SK-MEL-5 (cell line): ENCODE data around the gene UNC13B. TPM values are rescaled to one million over a fixed set of nuclear protein-coding genes. Genes with fewer than 3 reads are reported as not detected.
"Not testable (repeated sequence)": the region's sequence is repeated elsewhere in the genome, so short reads cannot be mapped to it uniquely, and the experiment has no call there.

Source experiments
- DNase-seq: peaks from one replicate; pipeline ENCODE4 v3.0.0-alpha.2; 2016; ENCODE audit warnings: low read depth, low spot score
- in situ Hi-C: cut with HindIII; loops from 2 replicates; pipeline ENCODE4 v1.10.0; 2016; ENCODE audit warnings: low sequenced_read_pairs, high pct_unique_total_duplicates, low pct_unique_long_range_greater_than_20kb
- total RNA-seq: library from RNA; depleted of rRNA; stranded (reverse); fragments of >200 nt; shearing (Covaris generic); gene quantifications from 2 replicates; pipeline ENCODE4 v1.2.3, GENCODE V29; 2014

Gene UNC13B
- total RNA-seq, 1 experiment from 2014 or later, result 9.6 TPM

DNA sequence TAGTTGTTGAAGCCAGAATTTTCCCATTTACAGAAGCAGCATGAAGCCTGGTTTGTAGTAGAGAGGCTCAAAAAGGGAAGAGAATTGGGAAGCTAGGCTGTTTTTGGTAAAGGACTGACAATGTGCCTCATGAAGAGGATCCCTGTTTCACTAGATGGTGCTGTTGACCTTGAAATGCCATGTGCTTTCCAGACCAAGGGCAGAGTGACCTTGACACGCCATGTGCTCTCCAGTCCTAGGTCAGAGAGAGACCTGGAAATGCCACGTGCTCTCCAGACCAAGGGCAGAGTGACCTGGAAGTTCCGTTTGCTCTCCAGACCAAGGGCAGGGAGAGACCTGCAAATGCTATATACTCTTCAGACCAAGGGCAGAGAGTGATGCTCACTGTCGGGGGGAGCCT, 32.0 kb downstream of the UNC13B start:
- peak; percentile 54 for DNase-seq

DNA sequence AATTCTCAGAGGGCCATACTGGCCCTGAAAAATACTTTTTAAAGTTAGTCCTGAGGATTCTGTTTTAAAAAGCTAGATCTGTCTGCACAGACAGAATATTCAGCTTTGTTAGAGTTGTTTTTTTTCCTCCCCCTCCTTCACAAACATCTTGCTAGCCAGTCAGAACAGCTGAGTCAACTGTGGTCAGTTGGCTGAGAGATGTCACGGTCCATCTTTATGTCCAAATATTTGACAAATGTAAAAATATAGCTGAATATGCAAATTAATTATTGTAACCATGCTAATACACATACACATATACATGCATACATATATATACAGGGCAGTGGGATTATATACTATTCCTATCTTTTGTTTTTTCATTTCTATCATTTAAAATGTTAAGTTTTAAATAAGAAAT, 33.9 kb downstream of the UNC13B start:
- DNase-seq, result no peak
- in situ Hi-C loops, result no loop called here

More for the DNA sequence above, 32.0 kb downstream of the UNC13B start:
- in situ Hi-C loops, result no loop called here

- DNase-seq, result no peak
- in situ Hi-C loops, result no loop called here
Observed at GRCh38 chr9:35198191-35198590, 36.4 kb downstream of the UNC13B start.

DNA sequence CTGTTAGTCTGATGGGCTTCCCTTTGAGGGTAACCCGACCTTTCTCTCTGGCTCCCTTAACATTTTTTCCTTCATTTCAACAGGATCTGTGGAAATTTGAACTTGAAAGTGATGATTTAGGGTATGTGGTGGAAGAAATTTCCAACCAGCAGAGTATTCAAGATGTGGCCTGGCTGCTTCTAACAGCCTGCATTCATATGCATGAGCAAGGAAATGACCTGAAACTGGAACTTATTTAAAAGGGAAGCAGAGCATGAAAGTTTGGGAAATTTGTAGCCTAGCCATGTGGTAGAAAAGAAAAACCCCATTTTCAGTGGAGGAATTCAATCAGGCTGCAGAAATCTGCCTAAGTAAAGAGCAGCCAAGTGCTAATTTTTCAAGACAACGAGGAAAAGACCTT, 41.7 kb downstream of the UNC13B start:
- in situ Hi-C loops, result no loop called here
- no peak for DNase-seq

DNA sequence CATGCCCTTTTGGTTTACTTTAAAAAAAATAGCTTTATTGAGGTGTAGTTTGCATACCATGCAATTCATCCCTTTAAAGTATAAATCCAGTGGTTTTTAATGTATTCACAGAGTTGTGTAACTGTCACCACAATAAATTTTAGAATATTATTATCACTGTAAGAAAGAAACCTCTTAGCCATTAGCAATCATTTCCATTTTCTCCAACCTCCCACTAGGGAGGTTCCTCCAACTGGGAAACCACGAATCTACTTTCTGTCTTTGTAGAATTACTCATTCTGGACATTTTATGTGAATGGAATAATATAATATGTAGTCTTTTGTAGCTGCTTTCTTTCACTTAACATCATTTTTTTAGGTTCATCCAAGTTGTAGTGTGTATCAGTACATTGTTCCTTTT, 43.5 kb downstream of the UNC13B start:
- DNase-seq, result no peak
- in situ Hi-C loops, result no loop called here

DNA sequence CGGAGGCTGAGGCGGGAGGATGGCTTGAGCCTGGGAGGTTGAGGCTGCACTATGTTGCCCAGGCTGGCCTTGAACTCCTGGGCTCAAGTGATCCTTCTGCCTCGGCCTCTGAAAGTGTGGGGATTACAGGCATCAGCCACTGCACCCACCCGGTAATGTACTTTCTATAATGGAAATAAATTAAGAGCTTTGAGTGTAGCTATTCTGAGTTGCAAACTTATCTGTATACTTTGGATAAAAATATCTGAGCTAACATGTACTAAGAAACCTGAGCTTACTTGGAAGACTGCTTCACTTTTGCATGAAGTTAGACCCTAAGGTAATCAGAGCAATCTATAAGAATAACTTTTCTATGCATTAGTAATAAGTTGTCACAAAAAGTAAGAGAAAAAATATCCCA, 50.0 kb downstream of the UNC13B start:
- DNase-seq, result no peak
- in situ Hi-C loops, result no loop called here

DNA sequence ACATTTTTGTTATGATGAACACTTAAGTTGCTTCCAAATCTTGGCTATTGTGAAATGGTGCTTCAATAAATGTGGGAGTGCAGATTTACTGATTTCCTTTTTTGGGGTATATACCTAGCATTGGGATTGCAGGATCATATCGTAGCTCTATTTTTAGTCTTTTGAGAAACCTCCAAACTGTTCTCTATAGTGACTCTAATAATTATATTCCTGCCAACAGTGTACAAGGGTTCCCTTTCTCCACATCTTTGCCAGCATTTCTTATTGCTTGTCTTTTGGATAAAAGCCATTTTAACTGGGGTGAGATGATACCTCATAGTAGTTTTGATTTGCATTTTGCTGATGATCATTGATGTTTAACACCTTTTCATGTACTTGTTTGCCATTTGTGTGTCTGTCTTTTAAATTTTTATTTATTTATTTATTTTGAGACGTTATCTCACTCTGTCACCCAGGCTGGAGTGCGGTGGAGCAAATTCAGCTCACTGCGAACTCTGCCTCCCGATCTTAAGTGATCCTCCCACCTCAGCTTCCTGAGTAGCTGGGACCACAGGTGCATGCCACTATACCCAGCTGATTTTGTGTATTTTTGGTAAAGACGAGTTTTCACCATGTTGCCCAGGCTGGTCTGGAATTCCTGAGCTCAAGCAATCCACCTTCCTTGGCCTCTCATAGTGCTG, 59.0 kb downstream of the UNC13B start:
- in situ Hi-C loops, result no loop called here
- no peak for DNase-seq

DNA sequence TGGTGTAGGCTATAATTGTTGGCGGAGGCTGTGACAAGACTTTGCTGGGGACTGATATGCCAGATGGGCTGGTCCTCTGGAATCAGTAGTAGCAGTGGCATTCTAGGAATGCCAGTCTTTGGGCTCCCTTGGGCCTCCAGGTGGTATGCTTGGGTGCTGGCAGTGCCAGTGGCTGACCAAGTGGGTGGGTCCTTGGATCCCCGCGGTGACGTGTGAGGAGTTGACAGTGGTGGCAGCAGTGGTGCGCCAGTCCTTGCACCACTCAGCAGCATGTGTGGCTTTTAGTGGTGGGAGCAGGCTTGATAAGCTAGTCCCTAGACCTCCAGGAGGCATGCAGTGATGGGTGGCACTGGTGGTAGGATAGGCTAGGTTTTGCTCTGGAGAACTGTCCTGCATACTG, 63.9 kb downstream of the UNC13B start:
- in situ Hi-C loops, result no loop called here

DNA sequence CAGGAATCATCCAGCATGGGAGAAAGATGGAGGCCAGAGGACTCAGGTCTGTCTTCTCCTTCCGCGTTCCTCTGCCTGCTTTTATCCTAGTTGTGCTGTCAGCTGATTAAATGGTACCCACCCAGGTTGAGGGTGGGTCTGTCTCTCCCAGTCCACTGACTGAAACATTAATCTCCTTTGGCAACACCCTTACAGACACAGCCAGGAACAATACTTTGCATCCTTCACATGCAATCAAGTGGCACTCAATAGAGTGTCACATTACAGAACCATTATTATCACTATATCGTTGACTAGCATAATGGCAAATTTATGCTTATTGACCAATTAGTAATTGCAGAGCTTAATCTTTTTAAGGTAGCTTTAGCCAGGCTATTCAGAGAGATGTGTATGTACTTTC, 64.8 kb downstream of the UNC13B start:
- no peak for DNase-seq
- in situ Hi-C loops, result no loop called here

More for the DNA sequence above, 63.9 kb downstream of the UNC13B start:
- DNase-seq, result no peak

DNA sequence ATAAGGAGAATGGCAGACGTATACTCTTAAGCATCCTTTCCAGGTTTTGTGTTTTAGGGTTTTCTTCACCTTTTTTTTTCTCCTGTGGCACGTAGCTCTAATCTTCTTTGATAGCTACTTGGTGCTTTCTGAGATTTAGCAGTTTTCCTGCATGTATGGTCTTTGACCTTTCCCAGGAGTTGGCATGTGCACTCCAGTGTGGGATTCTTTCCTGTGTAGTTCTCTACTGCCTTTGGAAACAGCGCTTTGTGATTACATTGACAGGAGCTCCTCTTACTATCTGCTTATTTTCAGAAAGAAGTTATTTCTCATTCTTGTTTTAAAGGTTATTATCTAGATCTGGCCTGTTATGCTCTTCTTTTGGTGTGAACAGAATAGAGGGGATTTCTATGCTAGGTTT, 65.5 kb downstream of the UNC13B start:
- in situ Hi-C loops, result no loop called here
- no peak for DNase-seq

GRCh38 chr9:35229066-35229778, 67.4 kb downstream of the UNC13B start:
- DNase-seq, result no peak
- in situ Hi-C loops, result no loop called here

GRCh38 chr9:35229779-35230143, 68.0 kb downstream of the UNC13B start:
- DNase-seq, result no peak
- in situ Hi-C loops, result no loop called here

DNA sequence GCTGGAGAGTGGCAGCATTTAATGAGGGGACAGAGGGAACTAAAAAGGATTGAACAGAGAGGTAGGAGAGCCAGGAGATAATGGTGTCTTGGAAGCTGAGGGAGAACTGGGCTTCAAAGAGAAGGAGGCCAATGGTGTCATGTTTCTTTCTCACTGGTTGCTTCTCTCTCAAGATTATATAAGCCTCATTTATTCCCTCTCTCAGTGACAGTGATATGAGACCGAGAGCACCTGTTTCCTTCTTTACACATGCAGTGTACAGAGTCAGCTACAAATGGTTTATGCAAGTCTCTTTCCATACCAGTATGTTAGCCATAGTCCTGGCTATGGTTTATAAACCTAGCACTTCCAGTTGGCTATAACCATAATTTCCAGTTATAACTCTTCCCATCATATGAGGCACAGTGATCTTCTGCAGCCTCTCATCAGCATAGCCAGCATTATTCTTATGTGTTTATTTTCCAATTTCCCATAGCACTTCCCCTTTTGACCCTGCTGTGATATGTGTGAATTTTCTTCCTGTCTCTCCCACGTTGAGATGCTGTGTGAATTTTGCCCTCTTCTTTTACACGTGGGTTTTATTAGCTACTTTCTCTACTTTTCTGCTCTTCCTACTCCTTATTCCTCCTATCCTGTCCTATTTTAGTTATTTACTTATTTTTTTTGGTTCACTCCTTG, 71.2 kb downstream of the UNC13B start:
- DNase-seq, result no peak
- in situ Hi-C loops, result no loop called here

GRCh38 chr9:35236692-35237091, 74.9 kb downstream of the UNC13B start:
- in situ Hi-C loops, result no loop called here
- DNase-seq, result no peak

DNA sequence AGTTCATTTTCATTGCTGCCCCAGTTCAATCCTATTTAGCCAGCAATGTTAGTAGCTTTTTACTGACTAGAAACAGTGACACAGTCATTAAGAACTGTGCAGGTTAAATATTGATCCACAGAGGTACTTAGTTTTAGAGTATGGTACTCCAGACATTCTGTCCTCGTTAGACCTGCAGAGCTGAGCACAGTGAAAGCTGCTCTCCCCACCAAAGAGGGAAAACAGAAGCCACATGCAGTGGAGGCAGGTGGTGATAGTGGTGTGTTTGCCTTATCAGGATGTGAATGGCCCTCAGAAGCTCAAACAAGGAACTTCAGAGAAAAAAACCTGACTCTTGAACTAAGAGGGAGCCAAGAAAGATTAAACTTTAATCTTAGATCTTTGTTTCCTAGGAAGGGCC, 75.5 kb downstream of the UNC13B start:
- no peak for DNase-seq
- in situ Hi-C loops, result no loop called here

- DNase-seq, in situ Hi-C loops: not testable (repeated sequence)
Observed at GRCh38 chr9:35245945-35246344, 84.1 kb downstream of the UNC13B start.

- DNase-seq, result no peak
- in situ Hi-C loops, result no loop called here
Observed at GRCh38 chr9:35253075-35253474, 91.3 kb downstream of the UNC13B start.

- DNase-seq, result peak; percentile 37
- in situ Hi-C loops, result no loop called here
Observed at GRCh38 chr9:35254237-35254636, 92.4 kb downstream of the UNC13B start.
